DND-41 (cell line): ENCODE data around the gene DDIT4.

Source experiments
- CTCF ChIP-seq: IDR thresholded peaks from 2 replicates; pipeline ENCODE4 v1.5.1; 2012; ENCODE audit warnings: borderline replicate concordance, low read length, moderate library complexity, mild to moderate bottlenecking; ENCODE audit not compliant: poor library complexity, severe bottlenecking; ENCODE audit errors: extremely low read depth
- EZH2 ChIP-seq: IDR thresholded peaks from 3 replicates; pipeline ENCODE4 v1.6.1; 2012; ENCODE audit warnings: borderline replicate concordance, low read depth, mild to moderate bottlenecking, moderate library complexity, low read length, inconsistent platforms; ENCODE audit not compliant: severe bottlenecking

DNA sequence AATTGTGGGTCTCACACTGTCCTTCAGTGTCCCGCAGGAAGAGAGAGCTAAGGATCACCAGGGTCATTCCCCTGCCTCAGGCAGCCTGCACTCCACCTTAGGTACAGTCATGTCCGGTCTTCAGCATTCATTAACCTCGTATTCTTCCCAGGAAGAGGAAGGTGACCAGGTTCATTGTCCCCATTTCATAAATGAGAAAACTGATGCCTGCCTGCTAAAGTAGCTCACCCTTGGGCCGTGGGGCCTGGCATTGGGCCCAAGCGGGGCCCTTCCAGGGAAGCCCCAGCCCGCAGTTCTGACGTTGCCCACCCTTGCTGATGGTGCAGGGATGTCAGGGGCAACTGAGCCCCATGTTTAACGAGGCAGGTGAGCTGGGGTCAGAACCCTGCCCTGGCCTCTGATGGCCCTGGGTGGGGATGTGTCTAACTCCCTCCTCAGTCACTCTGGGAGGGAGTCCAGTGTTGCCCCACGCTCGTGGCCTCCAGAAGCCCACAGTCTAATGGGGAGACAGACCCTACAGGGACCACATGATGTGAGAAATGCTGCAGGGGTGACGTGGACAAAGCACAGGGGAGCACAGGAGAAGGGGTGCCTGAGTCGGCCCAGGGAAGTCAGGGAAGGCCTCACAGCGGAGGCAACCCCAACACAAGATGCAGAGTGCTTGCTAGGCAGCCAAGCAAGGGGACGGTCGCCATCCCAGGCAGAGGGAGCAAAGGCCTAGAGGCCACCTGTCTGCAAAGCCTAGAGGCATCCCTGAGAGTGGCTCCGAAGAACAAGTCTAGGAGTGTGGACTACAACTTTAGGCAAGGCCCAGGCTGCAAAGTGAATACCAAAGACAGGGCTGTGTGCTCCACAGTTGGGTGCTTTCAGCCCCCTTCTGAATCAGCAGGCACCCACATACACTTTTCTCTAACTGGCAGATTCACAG is 25.1 kb downstream of the DDIT4 start:
- TF ChIP-seq EZH2 = no peak
- no peak for TF ChIP-seq CTCF
